GM12891 (cell line): ENCODE results near the gene KIF13A.

Experiments
- POLR2A ChIP-seq: IDR thresholded peaks from 2 replicates; pipeline ENCODE4 v1.6.1; 2011; ENCODE audit warnings: low read depth, low read length, control low read depth
- POLR2AphosphoS5 ChIP-seq: IDR thresholded peaks from 2 replicates; pipeline ENCODE4 v1.6.1; 2011; ENCODE audit warnings: low read depth, low read length, control low read depth

- no peak for TF ChIP-seq POLR2AphosphoS5
- no peak for TF ChIP-seq POLR2A
Observed at GRCh38 chr6:17871189-17871519, 116.3 kb downstream of the KIF13A start.
